K562 (cell line): Measurements from ENCODE around the gene ST7. TPM values are rescaled to one million over a fixed set of nuclear protein-coding genes. Genes with fewer than 3 reads are reported as not detected.

Source experiments
- CREB3L1 ChIP-seq: fragments of 450-650 bp; IDR thresholded peaks from 2 replicates; pipeline ENCODE4 v1.6.1; 2014; ENCODE audit warnings: low read depth, mild to moderate bottlenecking, moderate library complexity, borderline replicate concordance
- CREBBP ChIP-seq: IDR thresholded peaks from one replicate; pipeline ENCODE4 v1.6.1; 2012; ENCODE audit warnings: low read depth, mild to moderate bottlenecking, control low read depth, inconsistent platforms, low read length
- DMBX1 ChIP-seq: fragments of 250-450 bp; sonication (Bioruptor Pico); IDR thresholded peaks from 2 replicates; pipeline ENCODE4 v1.8.0; 2022; ENCODE audit warnings: inconsistent platforms, mild to moderate bottlenecking, moderate library complexity, borderline replicate concordance
- MEIS2 ChIP-seq: fragments of 450-650 bp; IDR thresholded peaks from 2 replicates; pipeline ENCODE4 v1.6.1; 2014; ENCODE audit warnings: mild to moderate bottlenecking; ENCODE audit not compliant: partially characterized antibody
- MLX ChIP-seq, 2 experiments: fragments of 450-650 bp in 1 of 2; sonication (generic) in 1 of 2; formaldehyde crosslinking; conservative IDR thresholded peaks; 2 replicates each; pipeline versions ENCODE4 v1.4.0 to v1.8.1; 2020 to 2022; ENCODE audit warnings: mild to moderate bottlenecking in 1 of 2, missing genetic modification reagents in 1 of 2
- NR1H2 ChIP-seq: sonication (generic); formaldehyde crosslinking; IDR thresholded peaks from 2 replicates; pipeline ENCODE4 v1.4.0; 2020; ENCODE audit warnings: mild to moderate bottlenecking, missing genetic modification reagents
- PPARD ChIP-seq: fragments of 250-450 bp; sonication (Bioruptor Pico); IDR thresholded peaks from 2 replicates; pipeline ENCODE4 v1.8.0; 2022; ENCODE audit warnings: inconsistent platforms, mild to moderate bottlenecking, moderate library complexity
- RAD51 ChIP-seq: fragments of 450-650 bp; IDR thresholded peaks from 2 replicates; pipeline ENCODE4 v1.7.1; 2016; ENCODE audit warnings: low read depth, mild to moderate bottlenecking, borderline replicate concordance
- SIN3B ChIP-seq: fragments of 450-650 bp; IDR thresholded peaks from 2 replicates; pipeline ENCODE4 v1.6.1; 2017; ENCODE audit warnings: low read depth, mild to moderate bottlenecking, moderate library complexity
- TCFL5 ChIP-seq: fragments of 250-450 bp; sonication (Bioruptor Pico); conservative IDR thresholded peaks from 2 replicates; pipeline ENCODE4 v1.6.1; 2021; ENCODE audit warnings: mild to moderate bottlenecking, moderate library complexity, matching md5 sums
- YY1 ChIP-seq, 3 experiments: IDR thresholded peaks; 2 replicates each; pipeline ENCODE4 v1.6.1; 2011; ENCODE audit warnings: low read length in 2 of 3, mild to moderate bottlenecking in 2 of 3, moderate library complexity in 2 of 3, borderline replicate concordance in 1 of 3, control low read depth in 1 of 3, low read depth in 1 of 3; ENCODE audit not compliant: insufficient read depth in 3 of 3, insufficient replicate concordance in 2 of 3, control insufficient read depth in 1 of 3, insufficient read length in 1 of 3; ENCODE audit errors: extremely low read depth in 1 of 3
- ZNF561 ChIP-seq: fragments of 450-650 bp; formaldehyde crosslinking; conservative IDR thresholded peaks from 2 replicates; pipeline ENCODE4 v1.4.0; 2020; ENCODE audit warnings: mild to moderate bottlenecking, moderate library complexity
- ZNF609 ChIP-seq: sonication (generic); formaldehyde crosslinking; IDR thresholded peaks from 2 replicates; pipeline ENCODE4 v1.8.1; 2023; ENCODE audit warnings: missing genetic modification reagents, mild to moderate bottlenecking, borderline replicate concordance
- polyA plus RNA-seq, 8 experiments: library from polyadenylated mRNA; depleted of rRNA in 4 of 8; stranded (reverse) in 5 of 8; unstranded in 3 of 8; fragments of >200 nt; fragmentation: Nextera tagmentation in 2 of 8; fragmentation: Illumina TruSeq in 1 of 8; extraction: Ambion mirVana in 2 of 8; extraction: Trizol in 1 of 8; gene quantifications; 2 replicates each; pipeline versions ENCODE4 v1.2.1 to v1.2.3, GENCODE V29; 2011 to 2014; ENCODE audit warnings: inconsistent platforms in 1 of 8, missing spikeins in 1 of 8
- total RNA-seq, 7 experiments: library from RNA; depleted of rRNA in 6 of 7; stranded (reverse); fragments of >200 nt in 6 of 7; fragmentation: Illumina TruSeq in 2 of 7; extraction: Trizol in 2 of 7; gene quantifications; 2 replicates each; pipeline versions ENCODE4 v1.2.1 to v1.2.3, GENCODE V29; 2011 to 2021; ENCODE audit warnings: low replicate concordance in 1 of 7

The ST7 gene
- total and polyA plus RNA-seq, 9 of the 15 experiments (the other 6 are each of a cell fraction or from before 2014, with no cell fraction given) = 23.9 to 56.3 (median 36.9) TPM

- no peak for TF ChIP-seq ZNF609 (CRISPR knock-in tag)
- TF ChIP-seq TCFL5 = no peak
- TF ChIP-seq CREB3L1 = no peak
- no peak for TF ChIP-seq PPARD (CRISPR knock-in tag)
- no peak for TF ChIP-seq MLX (CRISPR knock-in tag; conservative IDR thresholded peaks at IDR 0.05)
- no peak for TF ChIP-seq RAD51
- TF ChIP-seq CREBBP = no peak
- TF ChIP-seq SIN3B = no peak
- TF ChIP-seq ZNF561 = no peak
- no peak for TF ChIP-seq DMBX1 (CRISPR knock-in tag)
- no peak for TF ChIP-seq NR1H2
- TF ChIP-seq MEIS2 = no peak
- TF ChIP-seq YY1 (IDR thresholded peaks at IDR 0.05; ENCODE audit: borderline replicate concordance in 1 of 3, control insufficient read depth in 1 of 3, extremely low read depth in 1 of 3, insufficient read depth in 3 of 3, insufficient read length in 1 of 3, insufficient replicate concordance in 2 of 3, low read depth in 1 of 3, low read length in 2 of 3) = no peak
- TF ChIP-seq, all 486 proteins: peak for 0
These were observed 226.4 kb downstream of the ST7 start (continued) for GRCh38 chr7:117179701-117180100.
